ENCODE results near the gene NUTM2A.
A peak's percentile ranks its signal among the peaks of the same experiment; 100 is the strongest.
"Not testable (repeated sequence)": the region's sequence is repeated elsewhere in the genome, so short reads cannot be mapped to it uniquely, and the experiment has no call there.

NUTM2A gene

GRCh38 chr10:87247335-87247734, 22.1 kb downstream of the NUTM2A start:
- not testable (repeated sequence) for DNase-seq (ENCODE audit: low read depth)

DNA sequence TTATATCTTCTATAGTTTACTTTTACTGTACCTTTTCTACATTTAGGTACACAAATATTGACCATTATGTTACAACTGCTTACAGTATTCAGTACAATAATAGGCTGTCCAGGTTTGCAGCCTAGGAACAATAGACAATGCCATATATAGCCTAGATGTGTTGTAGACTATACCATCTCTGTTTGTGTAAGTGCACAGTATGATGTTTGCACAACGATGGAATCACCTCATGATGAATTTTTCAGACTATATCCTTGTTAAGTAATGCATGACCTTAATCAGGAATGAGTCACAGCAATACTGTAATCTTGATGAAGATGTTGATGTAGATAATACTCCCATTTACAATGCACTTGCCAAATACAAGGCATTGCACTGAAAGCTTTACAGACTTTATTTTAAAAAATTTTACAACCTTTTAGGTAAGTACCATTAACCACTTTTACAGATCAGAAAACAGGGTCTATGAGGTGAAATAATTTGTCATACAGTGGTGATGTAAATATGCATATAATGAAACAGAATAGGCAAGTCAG, 23.6 kb downstream of the NUTM2A start:
- DNase-seq (ENCODE audit: low read depth) = peak; percentile 27

DNA sequence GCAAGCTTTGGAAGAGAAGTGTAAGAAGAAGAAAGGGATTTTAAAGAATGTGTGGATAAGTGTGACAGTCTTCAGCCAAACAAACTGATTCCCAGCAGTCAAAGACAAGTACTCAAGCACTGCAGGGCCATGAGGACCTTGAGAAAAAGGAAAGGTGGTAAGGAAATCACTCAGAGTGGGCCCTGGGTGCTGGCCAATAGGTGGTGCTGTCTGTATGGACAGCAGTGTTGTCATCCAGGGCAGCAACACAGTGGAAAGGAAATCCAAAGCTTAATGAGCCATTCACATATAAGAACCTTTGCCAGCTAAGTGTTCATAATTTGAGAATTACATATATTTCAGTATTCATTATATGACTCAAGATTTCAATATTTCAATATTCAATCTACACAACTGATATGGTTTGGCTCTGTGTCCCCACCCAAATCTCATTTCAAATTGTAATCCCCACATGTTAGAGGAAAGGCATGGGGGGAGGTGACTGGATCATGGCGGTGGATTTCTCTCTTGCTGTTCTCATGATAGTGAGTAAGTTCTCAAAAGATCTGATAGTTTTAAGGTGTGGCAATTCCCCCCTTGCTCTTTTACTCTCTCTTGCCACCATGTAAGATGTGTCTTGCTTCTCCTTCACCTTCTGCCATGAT, 55.6 kb downstream of the NUTM2A start:
- not testable (repeated sequence) for DNase-seq (ENCODE audit: low read depth)

Measured in amniotic epithelial cell (primary cell).